Activated CD8-positive, alpha-beta T cell treated with anti-CD3 and anti-CD28 coated beads for 36 hours (primary cell): ENCODE results near the gene LAG3. TPM values are rescaled to one million over a fixed set of nuclear protein-coding genes. Genes with fewer than 3 reads are reported as not detected.
A peak's percentile ranks its signal among the peaks of the same experiment; 100 is the strongest.

ENCODE experiments used
- ATAC-seq: fragments of 200-7000 bp; cut with Tn5 transposase; one replicate; pipeline ENCODE4 v1.10.0; 2021; ENCODE audit warnings: mild to moderate bottlenecking, moderate library complexity
- CTCF ChIA-PET: fragments of 350-600 bp; sonication (Branson Sonifier 250); formaldehyde crosslinking; loops from one replicate; lab custom pipeline; 2021; ENCODE audit warnings: antibody characterized with exemption; lab: Charles Lee
- POLR2A ChIA-PET: fragments of 350-600 bp; sonication (Branson Sonifier 250); formaldehyde crosslinking; loops from one replicate; lab custom pipeline; 2021; ENCODE audit warnings: antibody characterized with exemption; lab: Charles Lee
- DNase-seq: peaks from one replicate; pipeline ENCODE4 v3.0.0-alpha.2; 2020
- H3K27ac Mint-ChIP-seq: one replicate; pipeline ENCODE4 v1.8.0; 2021; ENCODE audit warnings: mild to moderate bottlenecking, mixed read lengths
- H3K27me3 Mint-ChIP-seq: one replicate; pipeline ENCODE4 v1.8.0; 2021; ENCODE audit warnings: mixed read lengths
- H3K36me3 Mint-ChIP-seq: one replicate; pipeline ENCODE4 v1.8.0; 2021; ENCODE audit warnings: low read depth, mixed read lengths
- H3K4me1 Mint-ChIP-seq: one replicate; pipeline ENCODE4 v1.8.0; 2021; ENCODE audit warnings: low read depth, mixed read lengths
- H3K4me3 Mint-ChIP-seq: one replicate; pipeline ENCODE4 v1.8.0; 2021; ENCODE audit warnings: mild to moderate bottlenecking, moderate library complexity, mixed read lengths
- H3K9me3 Mint-ChIP-seq: one replicate; pipeline ENCODE4 v1.8.0; 2021; ENCODE audit warnings: mixed read lengths
- CTCF ChIP-seq: fragments of 200-600 bp; IDR thresholded peaks from one replicate; pipeline ENCODE4 v1.8.0; 2022; ENCODE audit warnings: antibody characterized with exemption, mild to moderate bottlenecking
- intact Hi-C: fragments of 100-400 bp; cut with micrococcal nuclease; formaldehyde crosslinking; loops from one replicate; pipeline ENCODE4 v1.10.0; 2022
- total RNA-seq, 2 experiments: library from RNA; stranded (reverse); gene quantifications; one replicate each; pipeline ENCODE4 v1.2.3, GENCODE V29; 2021

The LAG3 gene
- total RNA-seq, 2 experiments from 2014 or later = 264 to 268 TPM

DNA sequence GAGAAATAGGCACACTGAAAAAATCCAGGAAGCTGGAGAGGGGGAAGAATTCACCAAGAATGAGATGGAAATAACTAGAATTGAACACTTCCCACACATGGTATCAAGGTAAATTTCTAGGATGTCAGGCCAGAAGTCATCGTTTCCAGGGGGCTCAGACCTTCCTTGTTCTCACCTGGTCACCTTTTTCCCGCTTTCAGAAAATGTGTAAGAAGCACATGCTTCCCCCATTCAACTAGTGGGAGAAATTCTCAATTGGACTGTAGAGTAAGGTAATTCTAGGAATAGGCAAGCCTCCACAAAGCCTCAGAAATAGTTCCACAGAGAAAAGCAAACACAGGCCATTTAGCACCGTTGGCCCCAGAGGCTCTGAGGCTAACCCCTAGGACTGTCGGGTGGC lies 8.9 kb upstream of the LAG3 start:
- no peak overlapping the region for H3K4me3 Mint-ChIP-seq
- DNase-seq (no peak), ATAC-seq (no peak)
- H3K27ac Mint-ChIP-seq = no peak overlapping the region
- ChIA-PET POLR2A (interaction anchor here (0.6 to 1.1 kb wide), 3 partner anchors 9 to 73 kb away, joined by 3 to 7 read pairs (median 3); partner anchors contain the start of gene MLF2), CTCF (interaction anchor here (1.0 to 16.4 kb wide), 4 partner anchors 10 to 65 kb away, joined by 3 to 341 read pairs (median 10); partner anchors contain the start of genes GPR162, MLF2 and P3H3)
- peaks cover 4% of the 10 kb centered on the region for H3K36me3 Mint-ChIP-seq
- intact Hi-C loops = no loop called here
- no peak for TF ChIP-seq CTCF
- H3K9me3 Mint-ChIP-seq = no peaks in the 10 kb centered on the region
- peaks cover 29% of the 10 kb centered on the region for H3K4me1 Mint-ChIP-seq
- H3K27me3 Mint-ChIP-seq = peaks cover 31% of the 10 kb centered on the region

DNA sequence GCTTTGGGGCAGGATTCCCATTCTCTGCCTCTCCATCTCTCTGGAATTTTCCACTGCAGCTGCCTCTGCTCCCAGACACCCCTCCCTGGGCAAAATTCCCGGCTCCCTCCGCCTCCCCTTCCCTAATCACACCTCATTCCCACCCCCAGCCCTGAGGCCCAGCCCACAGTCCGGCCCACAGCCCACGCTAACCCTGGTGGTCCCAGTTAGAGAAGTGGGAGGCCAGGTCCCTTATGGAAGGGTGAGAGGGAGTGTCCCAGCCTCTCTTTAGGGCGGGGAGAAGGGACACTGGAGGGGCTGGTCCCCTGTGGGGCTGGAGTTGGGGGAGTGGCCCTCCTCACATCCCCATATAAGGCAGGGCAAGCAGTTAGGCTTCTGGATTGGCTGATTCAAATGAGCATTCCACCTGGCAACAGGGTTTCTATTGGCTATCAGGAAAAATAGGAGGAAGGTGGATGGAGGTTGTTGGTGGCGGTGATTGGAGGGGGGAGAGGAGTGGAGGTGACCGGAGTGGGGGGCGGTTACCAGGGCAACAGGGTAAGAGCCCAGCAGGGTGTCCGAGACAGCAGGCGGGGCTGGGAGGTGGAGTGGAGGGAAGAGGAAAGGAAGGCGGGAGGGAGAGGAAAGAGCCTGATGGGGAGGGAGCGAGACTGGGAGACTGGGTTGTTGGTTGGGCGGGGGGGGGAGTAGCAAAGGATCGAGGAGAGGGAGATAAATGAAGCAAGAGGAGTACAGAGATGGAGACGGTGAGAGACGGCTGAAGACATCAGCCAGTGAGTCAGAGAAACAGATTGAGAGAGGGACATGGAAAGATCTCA lies 8.1 kb upstream of the LAG3 start:
- peak; percentile 71 for DNase-seq
- intact Hi-C loops = no loop called here
- Mint-ChIP-seq H3K9me3 (no peaks in the 10 kb centered on the region), H3K4me1 (peaks cover 29% of the 10 kb centered on the region), H3K4me3 (peak overlapping the region; percentile 42), H3K36me3 (peaks cover 4% of the 10 kb centered on the region), H3K27ac (no peak overlapping the region), H3K27me3 (peaks cover 32% of the 10 kb centered on the region)
- no peak for TF ChIP-seq CTCF
- ChIA-PET CTCF (interaction anchor here (1.5 to 16.4 kb wide), 4 partner anchors 9 to 64 kb away, joined by 4 to 341 read pairs (median 46); partner anchors contain the start of genes GPR162, MLF2 and P3H3), POLR2A (interaction anchor here (0.6 to 3.9 kb wide), 4 partner anchors 10 to 73 kb away, joined by 3 to 31 read pairs (median 5); partner anchors contain the start of gene MLF2)
- ATAC-seq = peak; percentile 84

GRCh38 chr12:6765048-6765633 lies 7.2 kb upstream of the LAG3 start:
- Mint-ChIP-seq H3K36me3 (peaks cover 10% of the 10 kb centered on the region), H3K4me3 (peak overlapping the region; percentile 55), H3K4me1 (peaks cover 33% of the 10 kb centered on the region), H3K27ac (no peak overlapping the region), H3K27me3 (peaks cover 32% of the 10 kb centered on the region), H3K9me3 (no peaks in the 10 kb centered on the region)
- DNase-seq (no peak), ATAC-seq (no peak)
- CTCF ChIA-PET = interaction anchor here (0.6 to 6.2 kb wide), 9 partner anchors 9 to 138 kb away, joined by 3 to 89 read pairs (median 4); partner anchors contain the start of gene MLF2
- no peak for TF ChIP-seq CTCF
- intact Hi-C loops = no loop called here
- POLR2A ChIA-PET = interaction anchor here (1.1 to 4.9 kb wide), 7 partner anchors 9 to 102 kb away, joined by 3 to 31 read pairs (median 9); partner anchors contain the start of genes MLF2 and TPI1

DNA sequence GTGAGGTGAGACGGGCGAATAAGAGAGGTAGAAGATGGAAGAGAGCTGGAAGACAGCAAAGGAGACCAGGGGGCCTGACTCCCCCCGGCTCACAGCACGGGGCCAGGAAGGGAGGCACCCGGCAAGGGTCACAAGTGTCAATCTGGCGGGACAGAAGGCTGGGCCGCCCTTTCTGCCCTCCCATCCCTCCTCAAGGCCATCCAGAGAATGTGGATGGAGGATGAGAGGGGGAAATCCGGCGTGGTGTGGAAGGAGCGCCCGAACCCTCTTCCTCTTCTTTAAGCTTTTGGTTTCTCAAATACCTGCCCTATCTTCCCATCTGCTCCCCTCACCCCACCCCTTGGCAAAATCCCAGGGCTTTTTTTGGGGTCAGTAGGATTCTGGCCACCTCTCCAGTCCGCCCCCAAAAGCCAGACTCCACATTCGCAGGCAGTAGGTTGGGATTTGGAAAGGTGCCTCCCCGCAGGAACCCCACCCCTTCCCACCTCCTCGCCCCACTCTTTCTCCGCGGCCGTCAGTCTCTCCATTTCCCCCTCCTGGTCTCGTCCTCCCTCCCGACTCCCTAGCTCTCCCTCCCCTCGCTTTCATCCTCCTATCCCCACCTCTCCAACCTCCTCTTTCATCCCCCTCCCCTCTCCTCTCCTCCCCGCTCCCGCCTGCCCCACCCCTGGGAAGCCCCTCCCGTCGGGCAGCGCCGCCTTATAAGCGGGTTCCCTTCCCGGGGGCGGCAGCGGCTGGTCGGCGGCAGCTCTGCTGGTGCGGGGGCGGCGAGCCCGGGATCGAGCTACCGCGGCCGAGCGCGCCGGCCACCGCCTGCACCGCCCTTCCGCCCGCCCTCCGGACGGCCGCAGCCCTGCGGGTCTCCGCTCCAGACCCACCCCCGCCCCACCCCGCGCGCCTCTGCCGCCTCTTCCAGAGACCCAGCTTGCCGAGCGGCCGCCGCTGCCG lies 6.4 kb upstream of the LAG3 start, which contains the start of gene PTMS:
PTMS (plus strand) TSS at position 730 of the 948 bp plus-strand sequence. CDS start 343 bp downstream, outside the sequence.
- intact Hi-C loops = no loop called here
- peaks cover 32% of the 10 kb centered on the region for H3K27me3 Mint-ChIP-seq
- POLR2A ChIA-PET = interaction anchor here (0.8 to 4.9 kb wide), 10 partner anchors 8 to 101 kb away, joined by 3 to 31 read pairs (median 4); partner anchors contain the start of genes MLF2 and TPI1
- H3K4me1 Mint-ChIP-seq = peaks cover 37% of the 10 kb centered on the region
- ATAC-seq (no peak), DNase-seq (no peak)
- peak within 1 kb of the TSS; percentile 64 for H3K27ac Mint-ChIP-seq
- H3K9me3 Mint-ChIP-seq = no peaks in the 10 kb centered on the region
- CTCF ChIA-PET = interaction anchor here (0.6 to 6.2 kb wide), 33 partner anchors 8 to 417 kb away, joined by 3 to 89 read pairs (median 4); partner anchors contain the start of genes CD4, COPS7A, GPR162 and MLF2
- TF ChIP-seq CTCF = no peak
- peaks cover 15% of the 10 kb centered on the region for H3K36me3 Mint-ChIP-seq
- H3K4me3 Mint-ChIP-seq = peak within 1 kb of the TSS; percentile 71
